GM21390 (cell line): ENCODE measurements around the gene CAPRIN2.
A peak's percentile ranks its signal among the peaks of the same experiment; 100 is the strongest.

ENCODE experiments used
- ATAC-seq: cut with Tn5 transposase; IDR thresholded peaks from one replicate; pipeline ENCODE4 v1.9.1; 2021; ENCODE audit not compliant: unreplicated experiment

The CAPRIN2 gene

DNA sequence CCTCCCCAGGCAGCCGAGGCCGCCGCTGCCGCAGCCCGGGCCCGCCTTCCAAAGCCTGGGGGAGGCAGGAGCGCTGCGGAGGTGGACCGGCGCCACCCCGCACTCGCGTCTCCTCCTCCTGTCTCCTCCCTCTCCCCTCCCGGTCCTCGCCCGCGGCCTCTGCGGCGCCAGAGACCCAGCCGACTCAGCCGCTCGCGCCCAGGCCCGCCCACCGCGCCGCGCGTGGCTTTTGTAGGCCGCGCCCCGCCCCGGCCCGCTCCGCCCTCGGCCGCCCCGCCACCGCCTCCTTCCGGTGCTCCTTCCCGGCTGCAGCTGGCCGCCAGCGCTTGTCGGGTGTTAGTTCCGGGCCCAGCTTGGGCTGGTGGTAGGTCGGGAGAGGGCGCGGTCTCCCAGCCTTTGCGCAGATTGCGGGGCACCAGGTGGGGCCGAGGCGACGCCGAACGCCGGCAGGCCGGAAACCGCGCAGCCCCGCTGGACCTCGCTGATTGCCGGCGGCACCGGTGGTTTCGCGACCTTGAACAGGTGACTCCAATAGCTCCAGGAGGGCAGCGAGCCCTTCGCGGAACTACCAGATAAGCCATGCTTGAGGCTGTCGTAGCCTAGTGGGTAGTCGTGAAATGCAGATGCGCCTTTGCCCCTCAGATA lies at the start of gene CAPRIN2:
TSS of gene CAPRIN2 (minus strand) at position 202 of the 645 bp plus-strand sequence. CDS start 1,431 bp downstream, outside the sequence.
- ATAC-seq = peak; percentile 92

DNA sequence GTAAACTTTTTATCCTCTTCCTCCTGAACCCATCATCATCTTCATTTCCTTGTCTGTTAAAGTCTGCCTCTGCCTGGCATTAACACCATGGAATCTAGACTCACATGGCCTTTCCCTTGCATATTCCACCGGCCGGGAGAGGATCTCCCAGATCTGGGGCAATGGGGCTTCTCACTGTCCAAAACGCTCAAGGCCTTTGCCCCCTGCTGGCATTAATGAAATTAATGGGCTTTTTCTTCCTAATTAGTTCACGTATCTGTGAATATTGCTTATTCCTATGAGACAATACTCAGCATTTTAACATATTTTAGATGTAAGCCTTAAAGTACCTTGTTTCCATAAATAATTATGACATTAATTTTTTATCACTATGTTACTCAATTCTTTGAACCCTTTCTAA lies 42.9 kb upstream of the CAPRIN2 start:
- ATAC-seq = no peak

DNA sequence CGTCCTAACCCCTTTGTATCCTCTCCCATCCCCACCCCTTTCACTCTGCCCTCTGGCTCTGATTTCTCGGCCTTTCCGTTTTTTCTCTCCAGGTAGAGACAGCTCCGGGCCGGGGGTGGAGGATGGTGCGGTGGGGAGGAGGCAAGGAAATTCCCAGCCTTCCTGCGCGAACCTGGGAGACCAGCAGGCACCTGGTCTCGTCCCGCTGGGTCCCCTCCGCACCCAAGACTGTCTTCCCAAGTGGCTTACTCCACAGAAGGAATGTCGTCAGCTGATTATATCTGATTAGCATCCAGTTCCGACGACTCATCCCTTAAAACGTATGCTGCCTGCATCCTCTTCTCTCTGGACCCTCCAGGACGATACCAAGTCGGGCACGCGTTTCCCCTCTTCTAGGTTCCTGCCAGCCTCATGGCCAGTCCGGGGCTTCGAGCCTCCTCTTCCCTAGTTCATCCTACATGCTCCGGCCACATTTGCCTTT lies 42.2 kb upstream of the CAPRIN2 start:
- ATAC-seq = no peak

DNA sequence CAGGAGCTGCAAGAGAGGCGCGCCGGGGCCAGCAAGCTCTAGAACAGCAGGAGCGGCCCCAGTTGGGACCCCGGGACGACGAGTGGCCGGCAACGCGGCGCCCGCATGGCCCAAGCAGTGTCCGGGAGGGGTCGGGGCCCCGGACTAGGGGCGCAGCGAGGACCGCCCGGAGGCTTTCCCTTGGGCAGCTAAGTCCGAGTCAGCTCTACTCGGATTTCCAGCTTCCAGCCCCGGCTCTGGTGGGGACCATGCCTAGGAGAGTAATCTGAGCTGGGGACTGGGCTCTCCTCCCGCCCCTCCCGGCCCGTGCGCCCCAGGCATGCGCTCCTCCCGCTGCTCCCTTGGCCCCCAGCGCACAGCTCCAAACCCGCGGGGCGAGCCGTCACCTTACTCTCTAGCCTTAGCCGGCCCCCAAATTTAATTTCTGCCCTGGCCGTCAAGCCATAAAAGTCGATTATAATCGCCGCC lies 41.6 kb upstream of the CAPRIN2 start:
- ATAC-seq = no peak

DNA sequence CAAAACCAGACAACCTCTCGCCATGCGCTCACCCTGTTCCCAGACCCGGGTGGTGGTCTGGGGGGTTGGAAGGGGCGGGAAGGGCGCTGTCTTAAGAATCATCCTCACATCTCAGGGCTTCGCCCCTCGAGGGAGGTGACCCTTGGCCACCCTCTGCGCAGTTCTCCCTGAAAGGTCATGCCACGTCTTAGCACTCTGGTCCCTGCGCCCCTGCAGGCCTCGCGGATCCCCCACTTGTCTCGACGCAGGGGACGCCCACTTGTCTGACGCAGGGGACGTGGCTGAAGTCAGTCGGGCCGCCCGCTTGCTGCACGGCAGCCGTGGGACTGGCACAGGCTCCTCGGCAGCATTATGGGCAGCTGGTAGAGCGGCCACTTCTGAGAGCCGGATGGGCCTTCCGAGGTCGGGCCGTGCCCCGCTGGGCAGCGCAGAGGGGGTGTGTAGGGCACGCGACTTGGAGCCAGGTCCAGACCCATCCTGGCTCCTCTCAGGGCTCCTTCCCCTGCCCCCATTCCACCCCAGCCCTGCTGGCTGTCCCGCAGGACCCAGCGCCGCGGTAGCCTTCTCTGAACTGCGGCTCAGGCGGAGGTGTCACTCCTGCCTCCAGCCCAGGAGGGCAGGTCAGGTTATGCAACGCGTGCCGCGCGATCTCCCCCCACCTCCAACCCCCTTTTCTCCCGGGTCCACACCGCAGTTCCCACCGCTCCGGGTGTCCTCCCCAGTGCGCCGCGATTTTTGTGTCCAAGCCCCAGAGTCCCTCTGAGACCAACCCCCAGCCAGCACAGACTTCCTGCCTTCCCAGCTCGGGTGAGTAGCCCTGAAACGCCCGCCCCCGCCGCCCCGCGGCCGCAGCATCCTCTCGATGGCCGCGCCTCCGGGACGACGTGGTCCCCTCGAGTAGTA lies 40.9 kb upstream of the CAPRIN2 start:
- ATAC-seq = peak; percentile 84

DNA sequence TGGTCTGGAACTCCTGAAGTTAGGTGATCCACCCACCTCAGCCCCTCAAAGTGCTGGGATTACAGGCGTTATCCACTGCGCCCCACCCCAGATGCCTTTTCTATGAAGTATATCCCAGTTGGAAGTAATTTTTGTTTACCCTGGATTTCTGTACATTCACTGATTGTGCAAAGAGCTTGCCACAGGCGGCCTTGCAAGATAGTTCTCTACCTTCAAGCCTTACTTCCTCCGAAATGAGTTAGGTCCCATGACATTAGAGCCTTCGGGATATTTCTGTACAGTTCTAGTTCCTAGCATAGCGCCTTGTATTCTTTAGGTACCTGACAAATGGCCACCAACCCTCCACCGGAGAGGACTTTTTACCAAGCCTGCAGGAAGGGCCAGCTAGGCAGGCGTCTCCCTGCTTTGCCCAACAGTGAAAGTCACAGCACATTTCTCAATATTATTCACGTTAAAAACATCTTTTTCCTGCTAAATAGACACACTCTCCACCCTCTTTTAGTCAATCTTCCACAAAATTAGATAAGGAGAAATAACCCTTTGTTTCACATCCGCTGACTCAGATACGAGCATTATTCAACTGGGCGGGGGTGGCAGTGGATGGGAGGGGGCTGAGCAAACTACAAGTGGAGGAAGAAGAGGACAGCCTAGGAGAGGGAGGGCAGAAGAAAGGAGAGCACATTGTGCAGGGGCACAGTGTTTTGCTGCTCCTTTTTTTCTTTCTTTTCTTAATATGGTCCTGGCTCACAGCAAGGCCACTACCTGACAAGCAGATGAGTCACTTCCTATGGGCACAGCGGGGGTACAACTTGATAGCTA lies 40.0 kb upstream of the CAPRIN2 start:
- no peak for ATAC-seq

- no peak for ATAC-seq
Observed at GRCh38 chr12:30794020-30794419, 39.3 kb upstream of the CAPRIN2 start.

- no peak for ATAC-seq
Observed at GRCh38 chr12:30792648-30793499, 38.1 kb upstream of the CAPRIN2 start.

- no peak for ATAC-seq
Observed at GRCh38 chr12:30792085-30792484, 37.3 kb upstream of the CAPRIN2 start.

DNA sequence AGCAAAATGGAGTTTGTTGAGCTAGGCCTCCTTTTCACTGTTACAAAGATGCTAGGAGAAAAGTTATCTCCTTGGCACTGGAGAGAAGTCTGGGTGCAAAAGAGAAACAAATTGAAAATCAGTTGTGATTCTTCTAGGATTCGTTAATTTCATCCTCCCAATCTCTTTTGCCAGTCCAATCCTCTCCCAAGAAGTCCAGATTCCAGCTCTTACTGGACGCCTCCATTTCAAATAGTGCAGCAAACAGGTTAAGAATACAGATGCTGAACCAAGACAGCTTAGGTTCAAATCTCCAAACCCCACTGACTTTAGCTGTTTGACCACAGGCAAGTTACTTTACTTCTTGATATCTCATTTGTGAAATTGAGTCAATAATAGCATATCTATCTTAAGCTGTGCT lies 34.0 kb upstream of the CAPRIN2 start:
- ATAC-seq = no peak

DNA sequence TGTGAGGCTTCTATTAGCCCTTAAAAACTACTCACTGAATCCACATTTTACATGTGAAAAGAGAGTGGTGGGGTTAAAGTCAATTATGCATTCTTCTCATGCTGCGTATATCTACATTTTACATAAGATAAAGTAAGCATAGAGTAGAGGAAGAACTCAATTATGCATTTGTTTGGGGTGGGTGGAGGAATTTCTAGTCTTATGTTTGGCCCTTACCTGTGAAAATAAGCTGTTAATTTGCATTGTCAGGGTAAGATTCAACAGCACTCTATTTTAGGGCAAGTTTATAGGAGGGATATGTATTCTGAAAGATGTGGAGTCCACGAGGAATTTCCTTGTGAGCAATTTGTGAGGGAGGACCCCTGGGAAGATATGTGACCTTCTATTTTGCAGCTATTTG lies 30.9 kb upstream of the CAPRIN2 start:
- no peak for ATAC-seq

DNA sequence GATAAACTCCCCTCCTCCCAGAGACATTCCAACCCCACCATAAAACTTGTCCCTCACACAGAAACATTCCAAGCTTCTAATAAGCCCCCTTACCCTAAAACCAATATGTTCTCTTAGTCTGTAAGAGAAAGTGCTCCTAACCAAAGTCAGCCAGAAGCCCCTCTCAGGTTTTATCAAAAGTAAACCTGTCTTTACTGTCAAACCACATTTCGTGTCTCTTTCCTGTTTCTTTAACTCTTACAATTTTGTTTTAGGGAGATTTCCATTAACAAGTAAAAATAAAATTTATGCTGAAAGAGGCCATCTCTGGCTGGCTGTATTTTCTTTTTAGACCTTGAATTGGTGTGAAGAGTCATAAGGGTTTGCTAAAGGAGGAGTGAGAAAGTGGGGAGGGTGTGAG lies 29.8 kb upstream of the CAPRIN2 start:
- no peak for ATAC-seq

DNA sequence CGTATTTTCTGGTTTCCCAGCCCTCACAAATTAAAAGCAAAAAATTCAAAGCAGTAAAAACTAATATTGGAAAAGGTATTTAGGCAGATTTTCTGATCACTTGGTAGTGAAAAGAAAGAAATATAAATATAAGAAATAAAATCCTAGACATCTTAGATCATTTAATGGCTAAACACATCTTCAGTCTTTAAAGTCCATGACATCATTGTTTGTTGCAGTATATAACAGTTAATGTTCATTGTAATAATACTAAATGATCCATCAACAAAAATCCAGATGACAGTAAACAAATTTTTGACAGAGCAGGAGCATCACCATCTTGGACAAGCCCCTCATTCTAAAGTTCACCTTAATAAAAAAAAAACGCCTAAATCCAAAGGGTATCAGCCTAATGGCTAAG lies 29.2 kb upstream of the CAPRIN2 start:
- no peak for ATAC-seq

DNA sequence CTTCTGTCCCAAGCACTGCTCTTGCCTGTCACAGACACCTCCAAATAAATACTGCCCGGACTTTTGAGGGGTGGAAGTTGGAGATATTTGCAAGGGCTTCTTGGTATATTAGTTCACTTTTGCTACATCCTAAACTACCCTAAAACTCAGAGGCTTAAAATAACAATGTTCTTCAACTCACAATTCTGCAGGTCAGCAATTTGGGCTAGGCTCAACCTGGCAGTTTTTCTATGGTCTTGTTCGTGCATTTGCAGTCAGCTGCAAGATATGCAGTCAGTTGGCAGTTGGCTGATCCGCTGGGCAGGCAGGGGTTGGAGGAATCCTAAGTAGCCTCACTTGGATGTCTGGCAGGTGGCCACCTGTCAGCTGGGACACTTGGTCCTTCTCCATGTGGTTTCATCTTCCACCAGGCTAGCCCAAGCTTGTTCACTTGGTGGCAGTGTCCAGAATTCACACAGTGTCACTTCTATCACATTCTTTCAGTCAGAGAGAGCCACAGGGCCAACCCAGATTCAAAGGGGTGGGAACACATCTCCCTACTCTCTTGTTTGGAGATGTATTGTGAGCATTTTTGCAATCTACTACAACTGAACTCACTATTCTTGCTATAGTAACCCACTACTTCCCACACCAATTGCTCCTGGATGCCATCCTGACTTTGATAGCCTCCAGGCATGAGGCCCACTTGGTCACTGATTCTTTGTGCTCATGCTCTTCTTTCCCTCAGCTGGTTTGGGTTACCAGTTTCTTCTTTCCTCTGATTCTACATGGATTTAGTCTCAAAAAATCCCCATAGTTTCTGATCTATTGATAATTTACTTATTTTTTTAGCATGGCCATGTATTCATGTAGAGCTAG lies 27.8 kb upstream of the CAPRIN2 start:
- no peak for ATAC-seq

DNA sequence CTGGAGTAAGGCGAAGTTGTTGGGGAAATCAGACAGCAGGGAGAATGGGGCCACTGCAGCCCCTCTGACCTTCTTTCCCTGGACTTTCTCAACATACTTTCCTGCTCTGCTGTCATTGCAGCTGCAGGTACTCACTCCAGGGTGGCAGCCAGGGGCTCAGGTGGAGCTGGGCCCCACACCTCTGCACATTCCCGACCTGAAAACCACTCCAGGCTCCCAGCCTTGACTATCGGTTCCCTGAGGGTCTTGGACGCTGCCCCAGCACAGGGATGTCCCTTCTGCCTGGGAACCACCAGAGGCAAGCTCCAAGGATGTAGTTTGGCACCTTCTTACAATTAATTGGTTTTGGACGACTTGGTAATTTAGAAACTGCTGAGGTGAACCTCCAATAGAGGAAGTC lies 24.8 kb upstream of the CAPRIN2 start:
- no peak for ATAC-seq

DNA sequence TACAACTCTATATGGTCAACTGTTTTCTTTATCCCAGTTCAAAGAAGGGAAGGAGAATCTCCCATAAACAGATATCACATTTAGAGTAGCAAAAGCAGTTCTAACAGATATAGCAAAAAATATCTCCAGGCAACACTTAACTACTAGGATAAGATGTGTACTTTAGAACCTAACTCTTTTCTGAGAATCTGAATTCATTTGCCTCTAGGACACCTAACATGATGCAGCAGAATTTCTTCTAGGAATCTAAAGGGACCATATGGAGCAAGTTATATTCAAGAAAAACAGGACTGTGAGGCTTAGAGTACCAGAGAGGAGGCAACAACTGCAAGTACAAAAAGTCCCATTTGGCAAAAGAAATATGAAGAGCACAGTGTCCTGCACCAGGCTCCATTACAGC lies 24.4 kb upstream of the CAPRIN2 start:
- ATAC-seq = no peak

GRCh38 chr12:30774599-30774998 lies 19.8 kb upstream of the CAPRIN2 start:
- ATAC-seq = no peak

DNA sequence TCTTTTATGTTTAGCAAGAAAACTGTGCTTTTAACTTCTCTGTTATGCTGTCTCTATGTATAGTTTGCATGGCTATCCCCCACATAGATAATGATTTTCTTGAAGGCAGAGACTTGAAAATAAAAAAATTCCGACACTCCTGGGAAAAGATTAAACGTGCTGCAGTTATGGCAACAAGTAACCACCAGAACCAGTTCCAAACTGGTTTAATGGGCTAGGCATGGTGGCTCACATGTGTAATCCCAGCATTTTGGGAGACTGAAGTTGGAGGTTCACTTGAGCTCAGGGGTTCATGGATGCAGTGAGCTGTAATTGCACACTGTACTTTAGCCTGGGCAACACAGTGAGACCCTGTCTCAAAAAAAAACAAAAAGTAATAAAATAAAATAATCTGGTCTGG lies 15.1 kb upstream of the CAPRIN2 start:
- ATAC-seq = no peak

GRCh38 chr12:30764251-30764650 lies 9.5 kb upstream of the CAPRIN2 start:
- ATAC-seq = no peak
